HG02970 (cell line): ENCODE results near the gene DTX3.

Source experiments
- ATAC-seq: cut with Tn5 transposase; IDR thresholded peaks from one replicate; pipeline ENCODE4 v1.9.1; 2021; ENCODE audit warnings: mild to moderate bottlenecking, moderate library complexity, moderate number of reproducible peaks; ENCODE audit not compliant: unreplicated experiment, low FRiP score

The DTX3 gene

GRCh38 chr12:57605811-57606311, 1.2 kb downstream of the DTX3 start:
- no peak for ATAC-seq

GRCh38 chr12:57606399-57606798, 1.8 kb downstream of the DTX3 start:
- ATAC-seq = no peak

- no peak for ATAC-seq
Observed at GRCh38 chr12:57606821-57607220, 2.2 kb downstream of the DTX3 start.

GRCh38 chr12:57607958-57608663, 3.5 kb downstream of the DTX3 start:
- no peak for ATAC-seq

- no peak for ATAC-seq
Observed at GRCh38 chr12:57609101-57609780, 4.6 kb downstream of the DTX3 start.

- ATAC-seq = no peak
Observed at GRCh38 chr12:57609781-57610553, 5.3 kb downstream of the DTX3 start.

GRCh38 chr12:57610554-57611107, 6.0 kb downstream of the DTX3 start:
- ATAC-seq = no peak

- no peak for ATAC-seq
Observed at GRCh38 chr12:57611108-57611826, 6.6 kb downstream of the DTX3 start, which contains the start of gene ARHGEF25. Gene ARHGEF25 (plus strand): TSS chr12:57611435. CDS start chr12:57611895, 460 bp downstream.

- no peak for ATAC-seq
Observed at GRCh38 chr12:57611827-57612710, 7.4 kb downstream of the DTX3 start.

GRCh38 chr12:57612711-57613426, 8.2 kb downstream of the DTX3 start:
- ATAC-seq = no peak

GRCh38 chr12:57613427-57614109, 8.9 kb downstream of the DTX3 start:
- ATAC-seq = no peak

- no peak for ATAC-seq
Observed at GRCh38 chr12:57614178-57614947, 9.7 kb downstream of the DTX3 start.

- no peak for ATAC-seq
Observed at GRCh38 chr12:57614948-57615500, 10.4 kb downstream of the DTX3 start.

- no peak for ATAC-seq
Observed at GRCh38 chr12:57615637-57616036, 11.0 kb downstream of the DTX3 start.

- no peak for ATAC-seq
Observed at GRCh38 chr12:57616383-57617101, 11.9 kb downstream of the DTX3 start.

GRCh38 chr12:57617942-57618341, 13.3 kb downstream of the DTX3 start:
- ATAC-seq = no peak
